K562 (cell line): Measurements from ENCODE around the gene METTL23. TPM values are rescaled to one million over a fixed set of nuclear protein-coding genes. Genes with fewer than 3 reads are reported as not detected.
A peak's percentile ranks its signal among the peaks of the same experiment; 100 is the strongest.

ENCODE experiments used
- BDP1 ChIP-seq: IDR thresholded peaks from 3 replicates; pipeline ENCODE4 v1.6.1; 2011; ENCODE audit not compliant: insufficient read length, insufficient read depth
- CEBPZ ChIP-seq: fragments of 150-350 bp; IDR thresholded peaks from 2 replicates; pipeline ENCODE4 v1.6.1; 2014; ENCODE audit warnings: low read depth, mild to moderate bottlenecking, low read length, borderline replicate concordance
- DEAF1 ChIP-seq: fragments of 450-650 bp; formaldehyde crosslinking; IDR thresholded peaks from 2 replicates; pipeline ENCODE4 v1.4.0; 2020; ENCODE audit warnings: mild to moderate bottlenecking, moderate library complexity
- E2F6 ChIP-seq, 2 experiments: IDR thresholded peaks; 2 replicates each; pipeline ENCODE4 v1.6.1; 2011; ENCODE audit warnings: borderline replicate concordance in 1 of 2, control low read depth in 1 of 2, low read depth in 1 of 2, low read length in 1 of 2, mild to moderate bottlenecking in 1 of 2, mixed read lengths in 1 of 2, moderate library complexity in 1 of 2; ENCODE audit not compliant: insufficient read depth in 1 of 2, insufficient read length in 1 of 2, poor library complexity in 1 of 2, severe bottlenecking in 1 of 2; ENCODE audit errors: extremely low read depth in 1 of 2
- GTF2E2 ChIP-seq: fragments of 200-800 bp; sonication (Bioruptor generic); IDR thresholded peaks from 2 replicates; pipeline ENCODE4 v1.6.1; 2016; ENCODE audit warnings: missing genetic modification characterization, missing compliant biosample characterization
- KDM2B ChIP-seq: fragments of 250-450 bp; sonication (Bioruptor Pico); IDR thresholded peaks from 2 replicates; pipeline ENCODE4 v1.8.0; 2021; ENCODE audit warnings: mild to moderate bottlenecking, moderate library complexity
- PPARD ChIP-seq: fragments of 250-450 bp; sonication (Bioruptor Pico); IDR thresholded peaks from 2 replicates; pipeline ENCODE4 v1.8.0; 2022; ENCODE audit warnings: inconsistent platforms, mild to moderate bottlenecking, moderate library complexity
- SMARCB1 ChIP-seq: IDR thresholded peaks from 2 replicates; pipeline ENCODE4 v1.6.1; 2011; ENCODE audit warnings: improper control_type of control experiment, low read depth; ENCODE audit not compliant: insufficient read length
- SNIP1 ChIP-seq: fragments of 450-650 bp; IDR thresholded peaks from 2 replicates; pipeline ENCODE4 v1.7.1; 2017; ENCODE audit warnings: low read depth, mild to moderate bottlenecking
- SRF ChIP-seq, 2 experiments: fragments of 250-450, 450-650 bp in 1 of 2; sonication (Bioruptor Pico) in 1 of 2; sonication (generic) in 1 of 2; formaldehyde crosslinking; IDR thresholded peaks; 2 replicates each; pipeline versions ENCODE4 v1.5.0 to v1.5.1; 2020 to 2022; ENCODE audit warnings: mild to moderate bottlenecking in 1 of 2, missing genetic modification reagents in 1 of 2
- TBP ChIP-seq: optimal IDR thresholded peaks from 2 replicates; pipeline ENCODE3; 2011; ENCODE audit warnings: low read depth, low read length, improper control_type of control experiment
- THRB ChIP-seq: fragments of 450-650 bp; formaldehyde crosslinking; conservative IDR thresholded peaks from 2 replicates; pipeline ENCODE4 v1.4.0; 2022; ENCODE audit warnings: mild to moderate bottlenecking, missing genetic modification characterization
- ZNF282 ChIP-seq: sonication (generic); formaldehyde crosslinking; IDR thresholded peaks from 2 replicates; pipeline ENCODE4 v1.8.1; 2023; ENCODE audit warnings: missing genetic modification reagents
- ZNF79 ChIP-seq: fragments of 250-450 bp; sonication (Bioruptor Pico); IDR thresholded peaks from 2 replicates; pipeline ENCODE4 v1.4.0; 2020; ENCODE audit warnings: low read depth, mild to moderate bottlenecking, moderate library complexity
- polyA plus RNA-seq, 8 experiments: library from polyadenylated mRNA; depleted of rRNA in 4 of 8; stranded (reverse) in 5 of 8; unstranded in 3 of 8; fragments of >200 nt; fragmentation: Nextera tagmentation in 2 of 8; fragmentation: Illumina TruSeq in 1 of 8; extraction: Ambion mirVana in 2 of 8; extraction: Trizol in 1 of 8; gene quantifications; 2 replicates each; pipeline versions ENCODE4 v1.2.1 to v1.2.3, GENCODE V29; 2011 to 2014; ENCODE audit warnings: inconsistent platforms in 1 of 8, missing spikeins in 1 of 8
- total RNA-seq, 7 experiments: library from RNA; depleted of rRNA in 6 of 7; stranded (reverse); fragments of >200 nt in 6 of 7; fragmentation: Illumina TruSeq in 2 of 7; extraction: Trizol in 2 of 7; gene quantifications; 2 replicates each; pipeline versions ENCODE4 v1.2.1 to v1.2.3, GENCODE V29; 2011 to 2021; ENCODE audit warnings: low replicate concordance in 1 of 7
- TF ChIP-seq, protein P1 (sequence below), 2 experiments: fragments of 200-800 bp in 1 of 2; sonication (Bioruptor generic) in 1 of 2; sonication (generic) in 1 of 2; formaldehyde crosslinking in 1 of 2; IDR thresholded peaks in 1 of 2; conservative IDR thresholded peaks in 1 of 2; 2 replicates each; pipeline versions ENCODE4 v1.5.0 to v1.6.1; 2016 to 2020; ENCODE audit warnings: missing compliant biosample characterization in 1 of 2, missing genetic modification characterization in 1 of 2, missing genetic modification reagents in 1 of 2

METTL23 gene
- total and polyA plus RNA-seq, 9 of the 15 experiments (the other 6 are each of a cell fraction or from before 2014, with no cell fraction given) = 29.4 to 67.3 (median 41.6) TPM

GRCh38 chr17:76726776-76727718 lies at the start of gene METTL23 (continued):
- TF ChIP-seq SNIP1 (no peak), PPARD (CRISPR knock-in tag) (no peak), ZNF282 (CRISPR knock-in tag) (0 out of 2 replicates have a peak, but pooled peaks have one; percentile 64), BDP1 (no peak), THRB (CRISPR knock-in tag) (no peak), DEAF1 (CRISPR knock-in tag) (0 out of 2 replicates have a peak, but pooled peaks have one; percentile 30), ZNF79 (CRISPR knock-in tag) (no peak), GTF2E2 (tag) (peak; percentile 61; the same call in 1 of the 2 replicates), SMARCB1 (no peak), KDM2B (CRISPR knock-in tag) (0 out of 2 replicates have a peak, but pooled peaks have one; percentile 22), CEBPZ (no peak), SRF (CRISPR knock-in tag; IDR thresholded peaks at IDR 0.05) (peak in 1 of 2 experiments; percentile 36; a peak in 1 of 4 replicates), TBP (no peak), E2F6 (IDR thresholded peaks at IDR 0.05; ENCODE audit: borderline replicate concordance in 1 of 2, extremely low read depth in 1 of 2, insufficient read depth in 1 of 2, insufficient read length in 1 of 2, low read depth in 1 of 2, low read length in 1 of 2, poor library complexity in 1 of 2, severe bottlenecking in 1 of 2) (peak; percentile 91 to 97)
- TF ChIP-seq, protein P1, sequence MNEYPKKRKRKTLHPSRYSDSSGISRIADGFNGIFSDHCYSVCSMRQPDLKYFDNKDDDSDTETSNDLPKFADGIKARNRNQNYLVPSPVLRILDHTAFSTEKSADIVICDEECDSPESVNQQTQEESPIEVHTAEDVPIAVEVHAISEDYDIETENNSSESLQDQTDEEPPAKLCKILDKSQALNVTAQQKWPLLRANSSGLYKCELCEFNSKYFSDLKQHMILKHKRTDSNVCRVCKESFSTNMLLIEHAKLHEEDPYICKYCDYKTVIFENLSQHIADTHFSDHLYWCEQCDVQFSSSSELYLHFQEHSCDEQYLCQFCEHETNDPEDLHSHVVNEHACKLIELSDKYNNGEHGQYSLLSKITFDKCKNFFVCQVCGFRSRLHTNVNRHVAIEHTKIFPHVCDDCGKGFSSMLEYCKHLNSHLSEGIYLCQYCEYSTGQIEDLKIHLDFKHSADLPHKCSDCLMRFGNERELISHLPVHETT (CRISPR knock-in tag; conservative IDR thresholded peaks at IDR 0.05 in 1 of 2, IDR thresholded peaks at IDR 0.05 in 1 of 2) = peak in 1 of 2 experiments; percentile 80; a peak in 2 of 4 replicates
